Cardiac muscle cell (in vitro differentiated cells and primary cell): ENCODE data around the gene KRT14. TPM values are rescaled to one million over a fixed set of nuclear protein-coding genes. Genes with fewer than 3 reads are reported as not detected.

Experiments
- DNase-seq, 2 donors: peaks; one replicate each; pipeline versions ENCODE4 v3.0.0 to v3.0.0-alpha.2; 2010 to 2017; ENCODE audit warnings: low read depth in 1 of 2, low spot score in 1 of 2
- H3K27ac ChIP-seq: fragments of 200-600 bp; sonication (generic); 2 replicates; pipeline ENCODE4 v1.5.1; 2016
- H3K27me3 ChIP-seq: fragments of 200-600 bp; sonication (generic); 2 replicates; pipeline ENCODE4 v1.6.0; 2016; ENCODE audit warnings: control low read depth
- H3K36me3 ChIP-seq: fragments of 200-600 bp; sonication (generic); 2 replicates; pipeline ENCODE4 v1.5.1; 2016; ENCODE audit warnings: control low read depth
- H3K4me1 ChIP-seq: fragments of 200-600 bp; sonication (generic); 2 replicates; pipeline ENCODE4 v1.8.1; 2017; ENCODE audit warnings: low read depth, mild to moderate bottlenecking, mixed run types
- H3K4me3 ChIP-seq: fragments of 200-600 bp; sonication (generic); 2 replicates; pipeline ENCODE4 v1.5.1; 2016; ENCODE audit warnings: mild to moderate bottlenecking
- H3K9me3 ChIP-seq: fragments of 200-600 bp; sonication (generic); 2 replicates; pipeline ENCODE4 v1.5.1; 2017; ENCODE audit warnings: low read depth, mild to moderate bottlenecking, control low read depth
- CTCF ChIP-seq: IDR thresholded peaks from 2 replicates; pipeline ENCODE4 v1.5.1; 2012; ENCODE audit warnings: low read depth, mild to moderate bottlenecking, low read length
- polyA plus RNA-seq: library from polyadenylated mRNA; unstranded; fragments of >200 nt; fragmentation: Nextera tagmentation; extraction: Ambion mirVana; gene quantifications from 2 replicates; pipeline ENCODE4 v1.2.1, GENCODE V29; 2016
- total RNA-seq: library from RNA; depleted of rRNA; stranded (reverse); fragments of >200 nt; gene quantifications from 2 replicates; pipeline ENCODE4 v1.2.3, GENCODE V29; 2016

KRT14 gene
- total and polyA plus RNA-seq, 2 experiments from 2014 or later: 0.20 TPM; not detected in 1

GRCh38 chr17:41542357-41542756, 44.3 kb downstream of the KRT14 start:
- no peaks in the 10 kb centered on the region for H3K27me3 ChIP-seq
- no peak for DNase-seq

DNA sequence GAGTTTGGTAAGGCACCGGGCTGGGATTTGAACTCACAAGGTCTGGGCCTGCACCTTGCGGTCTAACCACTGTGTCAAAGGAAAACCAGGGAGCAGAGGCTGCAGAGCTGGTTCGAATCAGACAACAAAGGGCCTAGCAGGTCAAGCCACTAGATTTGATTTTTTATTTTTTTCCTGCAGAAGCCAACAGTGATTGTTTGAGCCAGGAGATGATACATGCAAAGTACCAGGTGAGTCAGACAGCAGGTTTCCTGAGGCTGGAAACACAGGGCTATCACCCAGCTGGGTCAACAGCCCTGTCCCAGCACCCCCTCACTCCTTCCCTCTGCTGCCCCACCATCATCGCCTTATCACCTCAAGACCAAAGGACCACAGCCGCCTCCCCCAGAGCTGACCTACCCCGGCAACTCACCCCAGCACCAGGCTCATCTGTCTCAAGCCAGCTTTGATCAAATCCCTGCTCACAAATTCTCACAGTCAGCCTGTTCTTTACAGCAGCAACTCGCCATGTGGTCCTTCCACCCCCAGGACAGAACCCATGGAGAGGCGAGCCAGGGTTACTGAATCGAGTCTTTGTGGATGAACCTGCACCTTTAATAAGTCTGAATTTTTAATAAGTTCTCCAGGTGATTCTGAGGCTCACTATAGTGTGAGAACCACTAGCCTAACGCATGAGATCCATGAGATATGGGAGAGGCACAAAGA, 45.6 kb downstream of the KRT14 start:
- Histone ChIP-seq H3K4me1 (peaks cover 19% of the 10 kb centered on the region), H3K36me3 (no peaks in the 10 kb centered on the region), H3K4me3 (no peak overlapping the region), H3K9me3 (no peaks in the 10 kb centered on the region), H3K27ac (no peak overlapping the region), H3K27me3 (no peaks in the 10 kb centered on the region)
- no peak for DNase-seq
- no peak for TF ChIP-seq CTCF

More at GRCh38 chr17:41542357-41542756, 44.3 kb downstream of the KRT14 start:
- Histone ChIP-seq H3K27ac (no peak overlapping the region), H3K4me3 (no peak overlapping the region), H3K36me3 (no peaks in the 10 kb centered on the region), H3K9me3 (no peaks in the 10 kb centered on the region), H3K4me1 (peaks cover 20% of the 10 kb centered on the region)
- TF ChIP-seq CTCF: no peak

DNA sequence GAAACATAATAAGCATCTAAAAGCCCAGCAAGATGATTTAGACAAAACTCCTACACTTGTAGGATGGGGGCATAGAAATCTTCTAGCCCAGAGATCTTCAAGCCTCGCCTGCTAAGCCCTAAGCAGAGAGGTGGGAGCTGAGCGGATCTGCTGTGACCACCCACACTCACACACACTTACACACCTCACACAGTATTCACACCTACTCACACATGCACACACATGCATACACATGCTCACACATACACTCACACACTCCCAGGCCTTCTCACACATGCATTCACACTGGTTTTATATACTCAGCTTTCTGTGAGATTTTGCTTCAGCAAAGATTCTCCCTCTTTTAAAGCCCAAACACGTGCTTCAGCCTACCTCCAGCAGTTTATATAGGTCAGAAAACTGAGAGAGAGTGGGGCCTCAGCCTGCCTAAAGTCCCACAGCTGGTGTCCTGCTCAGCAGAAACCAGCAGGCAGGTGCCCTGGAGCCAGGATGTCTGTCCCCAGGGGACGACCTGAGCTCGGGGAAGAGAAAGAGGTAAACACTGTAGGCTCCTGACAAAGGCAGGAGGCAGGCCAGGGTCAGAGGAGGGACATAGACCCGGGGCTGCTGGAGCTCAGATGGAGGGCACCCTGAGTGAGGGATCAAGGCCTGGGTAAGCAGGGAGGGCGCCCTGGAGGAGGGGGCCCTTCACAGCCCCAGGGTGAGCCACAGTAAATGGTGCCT, 46.6 kb downstream of the KRT14 start:
- Histone ChIP-seq H3K36me3 (no peaks in the 10 kb centered on the region), H3K4me3 (no peak overlapping the region), H3K27ac (peak overlapping the region; percentile 5), H3K9me3 (no peaks in the 10 kb centered on the region), H3K27me3 (no peaks in the 10 kb centered on the region), H3K4me1 (peaks cover 24% of the 10 kb centered on the region)
- DNase-seq: no peak
- TF ChIP-seq CTCF: no peak

DNA sequence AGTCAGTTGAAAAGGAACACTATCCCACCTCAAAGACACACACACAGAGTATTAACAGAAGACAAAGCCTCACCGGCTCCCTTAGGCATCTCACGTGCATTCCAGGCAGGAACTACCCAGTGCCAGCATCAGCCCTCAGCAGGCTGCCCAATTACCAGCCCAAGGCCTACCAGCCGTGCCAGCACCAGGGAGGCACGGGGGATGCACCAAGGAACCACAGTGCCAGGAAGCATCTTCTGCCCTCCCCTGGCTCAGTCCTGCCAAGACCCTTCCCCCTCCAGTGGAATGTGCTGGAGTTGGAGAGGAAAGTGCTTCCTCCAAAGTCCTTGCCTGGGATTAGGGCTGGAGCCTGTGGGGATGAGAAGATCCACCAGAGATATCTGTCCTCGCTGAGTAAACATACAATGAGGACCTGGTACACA, 47.6 kb downstream of the KRT14 start:
- no peak overlapping the region for H3K4me3 ChIP-seq
- H3K27ac ChIP-seq: no peak overlapping the region

DNA sequence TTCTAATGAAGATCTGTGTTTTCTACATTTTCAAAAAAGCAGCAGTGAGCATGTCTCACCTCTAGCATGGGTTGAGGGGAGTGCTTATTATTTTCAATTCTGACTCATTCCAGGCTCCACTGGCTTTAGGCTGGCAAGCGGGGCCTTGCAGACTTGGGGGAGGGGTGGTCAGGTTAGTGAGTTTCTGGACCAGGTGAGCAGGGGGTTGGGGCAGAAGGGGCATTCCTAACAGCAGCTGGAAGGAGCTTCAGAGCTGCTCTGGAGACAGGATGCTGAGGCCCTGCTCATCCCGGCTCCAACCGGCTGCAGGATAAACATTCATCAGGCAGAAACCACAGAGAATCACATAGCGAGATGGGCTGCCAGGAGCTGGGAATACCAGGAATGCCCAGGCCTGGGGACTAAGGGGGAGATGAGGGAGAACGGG, 48.1 kb downstream of the KRT14 start:
- no peaks in the 10 kb centered on the region for H3K9me3 ChIP-seq
- H3K4me1 ChIP-seq: peaks cover 13% of the 10 kb centered on the region
- H3K4me3 ChIP-seq: no peak overlapping the region
- peak in 1 of 2 donors; percentile 26 for DNase-seq
- no peak overlapping the region for H3K27ac ChIP-seq
- TF ChIP-seq CTCF: no peak
- no peaks in the 10 kb centered on the region for H3K27me3 ChIP-seq
- no peaks in the 10 kb centered on the region for H3K36me3 ChIP-seq

More for the DNA sequence above, 47.6 kb downstream of the KRT14 start:
- DNase-seq: no peak
- no peaks in the 10 kb centered on the region for H3K27me3 ChIP-seq
- H3K9me3 ChIP-seq: no peaks in the 10 kb centered on the region
- peaks cover 13% of the 10 kb centered on the region for H3K4me1 ChIP-seq
- TF ChIP-seq CTCF: no peak
- no peaks in the 10 kb centered on the region for H3K36me3 ChIP-seq
